ENCODE results near the gene PAIP1.

DNA sequence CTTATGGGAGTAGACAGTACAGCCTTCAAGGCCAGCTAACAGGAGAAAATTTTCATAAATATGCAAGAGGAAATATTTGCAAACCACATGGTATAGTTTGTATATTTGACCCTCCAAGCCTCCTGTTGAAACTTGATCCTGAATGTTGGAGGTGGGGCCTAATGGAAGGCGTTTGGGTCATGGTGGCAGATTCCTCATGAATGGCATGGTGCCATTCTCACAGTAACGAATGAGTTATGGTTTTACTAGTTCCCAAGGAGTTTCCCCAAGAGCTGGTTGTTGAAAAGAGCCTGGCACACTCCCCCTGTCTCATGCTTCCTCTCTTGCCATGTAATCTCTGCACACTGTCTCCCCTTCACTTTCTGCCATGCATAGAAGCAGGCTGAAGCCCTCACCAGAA is 3.3 kb upstream of the PAIP1 start:
- TF ChIP-seq, protein P1, sequence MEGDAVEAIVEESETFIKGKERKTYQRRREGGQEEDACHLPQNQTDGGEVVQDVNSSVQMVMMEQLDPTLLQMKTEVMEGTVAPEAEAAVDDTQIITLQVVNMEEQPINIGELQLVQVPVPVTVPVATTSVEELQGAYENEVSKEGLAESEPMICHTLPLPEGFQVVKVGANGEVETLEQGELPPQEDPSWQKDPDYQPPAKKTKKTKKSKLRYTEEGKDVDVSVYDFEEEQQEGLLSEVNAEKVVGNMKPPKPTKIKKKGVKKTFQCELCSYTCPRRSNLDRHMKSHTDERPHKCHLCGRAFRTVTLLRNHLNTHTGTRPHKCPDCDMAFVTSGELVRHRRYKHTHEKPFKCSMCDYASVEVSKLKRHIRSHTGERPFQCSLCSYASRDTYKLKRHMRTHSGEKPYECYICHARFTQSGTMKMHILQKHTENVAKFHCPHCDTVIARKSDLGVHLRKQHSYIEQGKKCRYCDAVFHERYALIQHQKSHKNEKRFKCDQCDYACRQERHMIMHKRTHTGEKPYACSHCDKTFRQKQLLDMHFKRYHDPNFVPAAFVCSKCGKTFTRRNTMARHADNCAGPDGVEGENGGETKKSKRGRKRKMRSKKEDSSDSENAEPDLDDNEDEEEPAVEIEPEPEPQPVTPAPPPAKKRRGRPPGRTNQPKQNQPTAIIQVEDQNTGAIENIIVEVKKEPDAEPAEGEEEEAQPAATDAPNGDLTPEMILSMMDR (IDR thresholded peaks at IDR 0.05; ENCODE audit: extremely low read depth in 1 of 2, insufficient read depth in 1 of 2, low read depth in 1 of 2, low read length in 2 of 2), result no peak
- TF ChIP-seq POLR2A (IDR thresholded peaks at IDR 0.05; ENCODE audit: low read depth, low read length) (no peak), EZH2 (IDR thresholded peaks at IDR 0.05; ENCODE audit: borderline replicate concordance, low read depth, low read length, severe bottlenecking) (no peak), MYC (IDR thresholded peaks at IDR 0.05; ENCODE audit: low read depth, low read length) (no peak), POLR2AphosphoS5 (IDR thresholded peaks at IDR 0.05; ENCODE audit: insufficient read depth, low read depth, low read length) (no peak), JUN (IDR thresholded peaks at IDR 0.05; ENCODE audit: borderline replicate concordance, insufficient read depth, insufficient read length, low read depth) (no peak)
- TF ChIP-seq, protein P2, sequence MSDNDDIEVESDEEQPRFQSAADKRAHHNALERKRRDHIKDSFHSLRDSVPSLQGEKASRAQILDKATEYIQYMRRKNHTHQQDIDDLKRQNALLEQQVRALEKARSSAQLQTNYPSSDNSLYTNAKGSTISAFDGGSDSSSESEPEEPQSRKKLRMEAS (IDR thresholded peaks at IDR 0.05; ENCODE audit: insufficient read depth, insufficient read length), result no peak
